GM18909 (cell line): Measurements from ENCODE around the gene TNS4.

Source experiments
- ATAC-seq: cut with Tn5 transposase; IDR thresholded peaks from one replicate; pipeline ENCODE4 v1.9.1; 2021; ENCODE audit warnings: mild to moderate bottlenecking; ENCODE audit not compliant: unreplicated experiment, poor library complexity

TNS4 gene

GRCh38 chr17:40495140-40495539 lies 6.3 kb downstream of the TNS4 start:
- no peak for ATAC-seq

DNA sequence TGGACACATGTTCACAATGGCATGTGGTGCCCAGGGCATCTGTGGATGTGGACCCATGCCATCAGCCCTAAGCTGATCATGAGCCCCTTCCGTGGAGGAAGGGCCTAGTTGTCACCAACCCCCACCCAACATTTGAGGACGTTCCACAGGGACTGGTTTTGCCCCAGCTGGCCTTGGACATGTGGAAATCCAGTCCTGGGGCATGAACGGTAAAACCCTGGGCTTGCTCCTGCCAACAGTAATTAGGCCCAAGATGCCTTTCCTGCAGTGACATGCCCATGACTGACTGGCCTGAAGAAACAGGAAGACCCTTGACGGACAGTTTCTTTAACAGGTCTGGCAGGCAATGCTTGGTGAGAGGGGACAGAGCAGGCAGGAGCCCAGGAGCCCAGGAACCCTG lies 7.7 kb downstream of the TNS4 start:
- ATAC-seq = no peak

DNA sequence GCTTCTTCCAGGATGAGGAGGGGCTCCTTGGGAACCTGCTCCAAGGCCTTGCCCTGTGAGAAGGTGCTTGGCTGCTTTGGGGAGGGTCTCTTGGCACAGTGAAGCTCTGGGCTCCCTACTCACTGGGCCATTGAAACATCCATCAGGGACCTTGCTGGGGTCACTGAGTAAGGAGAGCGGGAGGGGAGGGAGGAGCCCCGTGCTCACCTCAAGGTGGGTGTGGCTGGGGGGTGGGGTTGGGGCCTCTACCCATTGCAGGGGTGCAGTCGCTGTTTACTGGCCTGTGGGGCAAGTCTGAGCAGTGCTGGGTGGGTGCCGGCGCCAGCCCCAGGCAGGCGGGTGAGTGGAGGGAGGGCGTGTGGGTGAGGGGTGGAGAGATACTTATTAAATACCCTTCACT lies 9.9 kb downstream of the TNS4 start:
- ATAC-seq = no peak

- ATAC-seq = no peak
Measured at GRCh38 chr17:40490982-40491381, 10.4 kb downstream of the TNS4 start.

GRCh38 chr17:40490289-40490853 lies 11.1 kb downstream of the TNS4 start:
- no peak for ATAC-seq

DNA sequence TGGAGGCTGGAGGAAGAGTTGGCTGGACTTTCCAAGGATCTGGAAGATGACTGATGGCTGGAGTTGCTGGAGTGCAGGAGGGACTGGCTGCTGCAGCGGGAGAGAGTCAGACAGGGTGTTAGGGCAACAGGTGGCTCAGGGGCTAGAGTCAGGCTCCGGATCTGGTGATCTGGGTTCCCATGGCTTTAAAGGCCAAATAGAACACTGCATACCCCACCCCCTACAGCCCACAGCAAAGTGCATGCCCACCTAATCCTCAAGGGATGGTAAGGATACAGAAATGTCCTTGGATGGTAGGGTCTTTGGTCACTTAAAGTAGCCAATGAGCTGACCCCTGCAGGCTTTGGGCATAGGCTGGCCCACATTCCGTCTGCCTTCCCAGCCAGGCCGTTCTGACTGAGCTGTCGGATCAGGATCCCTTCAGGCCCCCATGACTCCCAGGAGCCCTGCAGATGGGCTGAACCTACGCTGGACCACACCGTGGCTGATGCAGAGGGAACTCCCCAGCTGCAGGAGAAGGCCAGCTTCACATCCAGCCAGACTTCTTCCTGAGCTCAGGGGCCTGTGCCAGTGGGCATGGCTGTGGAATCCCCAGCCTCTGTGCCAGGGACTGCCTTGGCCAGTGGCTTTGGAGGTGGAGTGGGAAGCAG lies 13.9 kb downstream of the TNS4 start:
- no peak for ATAC-seq

GRCh38 chr17:40486522-40487370 lies 14.7 kb downstream of the TNS4 start:
- no peak for ATAC-seq

- ATAC-seq = no peak
Measured at GRCh38 chr17:40485851-40486521, 15.4 kb downstream of the TNS4 start.

- no peak for ATAC-seq
Measured at GRCh38 chr17:40484973-40485530, 16.4 kb downstream of the TNS4 start.

DNA sequence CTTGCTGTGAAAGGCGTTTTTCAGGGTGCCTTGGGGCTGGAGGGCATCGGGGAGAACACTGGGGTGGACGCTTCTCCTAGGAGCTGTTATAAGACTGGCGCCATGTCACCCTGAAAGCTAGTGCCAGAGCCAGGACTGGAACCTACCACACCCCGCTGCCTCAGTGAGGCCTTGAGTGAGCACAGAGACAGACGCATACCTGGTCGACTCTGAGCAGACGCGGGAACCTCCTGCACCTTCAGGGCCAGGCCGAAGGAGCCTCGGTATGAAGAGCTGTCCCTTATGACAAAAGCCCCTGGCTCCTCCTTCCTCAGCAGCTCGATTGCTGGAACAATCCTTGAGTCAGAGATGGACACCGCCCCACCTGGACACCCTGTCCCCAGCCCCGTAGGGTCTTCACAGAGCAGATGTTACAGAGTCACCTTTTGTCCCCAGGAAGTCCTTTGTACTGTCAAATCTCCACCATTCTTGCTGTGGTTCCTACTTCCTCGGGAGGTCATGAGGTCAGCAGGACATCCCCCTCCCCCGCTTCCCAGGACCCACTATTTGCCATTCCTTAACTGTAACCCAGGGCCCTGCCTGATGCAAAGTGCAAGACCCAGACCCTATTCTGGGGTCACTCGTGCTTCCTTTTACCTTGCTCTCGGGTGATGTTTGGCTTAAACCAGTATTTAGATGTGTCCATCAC lies 17.0 kb downstream of the TNS4 start:
- ATAC-seq = no peak

DNA sequence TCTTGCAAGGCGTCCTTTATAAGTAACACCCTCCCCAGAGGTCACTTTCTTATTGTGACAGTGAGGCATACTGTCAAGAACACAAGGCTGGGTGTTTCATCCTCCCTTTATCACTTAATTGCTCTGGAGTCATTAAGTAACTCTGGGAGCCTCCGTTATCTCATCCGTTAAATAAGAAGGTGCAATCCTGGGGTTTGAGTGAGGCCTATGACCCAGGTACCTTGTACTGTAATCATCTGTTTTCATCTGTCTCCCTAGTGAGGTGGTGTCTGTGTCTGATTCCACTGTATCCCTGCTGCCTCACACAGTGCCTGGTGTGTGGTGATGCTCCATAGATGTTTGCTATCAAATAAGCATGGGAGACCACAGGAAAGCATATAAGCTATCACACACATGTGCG lies 17.7 kb downstream of the TNS4 start:
- ATAC-seq = no peak

DNA sequence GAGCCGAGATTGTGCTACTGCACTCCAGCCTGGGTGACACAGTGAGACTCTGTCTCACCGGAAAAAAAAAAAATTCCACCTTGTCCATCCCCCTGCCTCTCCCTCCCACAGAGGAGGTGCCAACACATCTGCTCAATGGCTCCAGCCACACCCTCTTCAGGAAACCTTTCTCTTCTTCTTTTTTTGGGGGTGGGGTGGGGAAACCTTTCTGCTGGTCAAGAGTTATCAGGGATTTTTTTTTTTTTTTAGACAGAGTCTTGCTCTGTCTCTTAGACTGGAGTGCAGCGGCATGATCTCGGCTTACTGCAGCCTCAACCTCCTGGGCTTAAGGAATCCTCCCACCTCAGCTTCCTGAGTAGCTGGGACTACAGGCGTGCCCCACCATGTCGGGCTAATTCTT lies 18.7 kb downstream of the TNS4 start:
- ATAC-seq = no peak

DNA sequence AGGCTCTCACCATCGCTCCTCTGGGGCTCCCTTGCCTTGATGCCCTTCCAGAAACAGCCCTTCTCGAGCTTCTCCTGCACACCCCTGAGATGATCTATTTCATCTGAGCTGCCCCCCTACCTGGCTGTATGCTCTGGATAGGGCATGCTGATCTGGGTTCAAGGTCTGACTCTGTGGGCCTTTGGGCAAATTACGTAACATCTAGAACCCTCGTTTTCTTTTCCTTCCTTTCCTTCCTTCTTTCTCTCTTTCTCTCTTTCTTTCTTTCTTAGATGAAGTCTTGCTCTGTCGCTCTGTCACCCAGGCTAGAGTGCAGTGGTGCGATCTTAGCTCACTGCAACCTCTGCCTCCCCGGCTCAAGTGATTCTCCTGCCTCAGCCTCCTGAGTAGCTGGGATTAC lies 20.3 kb downstream of the TNS4 start:
- ATAC-seq = no peak

DNA sequence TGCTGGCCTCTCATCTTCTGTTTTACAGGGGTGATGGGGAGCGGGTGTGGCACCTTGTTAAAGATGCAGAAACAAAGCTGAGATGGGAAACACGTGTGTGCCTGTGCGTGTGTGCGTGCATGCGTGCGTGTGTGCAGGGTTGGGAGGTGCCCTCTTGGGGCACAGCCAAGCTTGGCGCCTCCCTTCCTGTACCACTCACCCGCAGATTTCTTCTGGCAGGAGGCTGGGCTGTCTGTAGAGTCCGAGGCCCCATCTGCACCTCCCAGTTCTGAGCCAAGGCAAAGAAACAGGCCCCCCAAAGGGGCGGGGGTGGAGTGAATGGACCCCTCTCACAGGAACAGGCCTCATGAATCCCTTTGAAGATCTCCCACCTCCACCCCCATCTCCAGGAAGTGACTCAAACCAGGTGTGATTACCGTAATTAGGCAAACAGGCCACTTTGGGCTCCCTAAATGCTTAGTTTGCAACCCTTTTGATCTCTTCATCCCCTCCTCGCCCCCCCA lies 20.9 kb downstream of the TNS4 start:
- no peak for ATAC-seq

GRCh38 chr17:40479754-40480480 lies 21.5 kb downstream of the TNS4 start:
- no peak for ATAC-seq

GRCh38 chr17:40478486-40478885 lies 22.9 kb downstream of the TNS4 start:
- no peak for ATAC-seq

DNA sequence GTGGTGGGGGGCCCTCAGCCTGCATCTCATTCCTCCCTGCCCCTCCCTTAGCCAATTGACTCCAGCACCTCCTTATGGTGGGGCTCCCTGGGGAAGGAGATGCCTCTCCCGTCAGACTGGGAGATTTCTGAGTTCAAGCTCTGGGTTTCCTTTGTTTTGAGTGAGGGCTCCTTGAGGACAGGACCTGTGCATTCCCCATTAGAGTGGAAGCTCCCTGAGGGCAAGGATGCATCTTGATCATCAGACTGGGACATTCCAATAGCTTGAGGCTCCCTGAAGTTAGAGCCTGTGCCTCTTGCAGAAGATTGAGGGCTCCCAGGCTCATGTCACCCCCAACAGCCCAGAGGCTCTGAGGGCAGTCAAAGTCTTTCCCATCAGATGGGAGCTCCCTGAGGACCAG lies 23.6 kb downstream of the TNS4 start:
- no peak for ATAC-seq

- ATAC-seq = no peak
Measured at GRCh38 chr17:40475234-40475908, 26.1 kb downstream of the TNS4 start.
